ENCODE data around the gene SYCP2. TPM values are rescaled to one million over a fixed set of nuclear protein-coding genes. Genes with fewer than 3 reads are reported as not detected.

Gene SYCP2
- total and polyA plus RNA-seq, 12 donors = 0.28 to 2.7 (median 1.1) TPM

DNA sequence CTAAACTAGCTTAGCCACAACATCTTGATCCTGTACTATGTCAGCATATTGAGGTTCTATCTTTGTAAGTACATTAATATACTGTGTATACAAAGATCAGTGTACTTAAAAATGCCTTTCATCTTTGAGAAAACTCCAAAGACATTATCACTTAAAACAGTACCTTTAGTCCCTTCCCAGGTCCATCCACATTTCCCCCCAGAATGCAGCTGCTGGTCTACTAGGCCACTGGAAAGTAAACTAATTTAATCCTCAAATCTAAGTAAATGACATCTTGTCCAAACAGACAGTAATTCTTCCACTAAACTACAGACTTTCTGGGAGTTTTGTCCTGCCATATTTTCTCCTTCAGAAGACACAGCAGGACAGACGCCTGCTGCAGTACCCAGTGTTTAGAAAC is 68.7 kb downstream of the SYCP2 start:
- Histone ChIP-seq H3K27ac (no peak overlapping the region), H3K36me3 (replicated peaks in 1 of 2) (no peaks in the 10 kb centered on the region), H3K27me3 (no peaks in the 10 kb centered on the region), H3K4me1 (replicated peaks in 1 of 2) (no peaks in the 10 kb centered on the region), H3K9me3 (replicated peaks in 1 of 3) (no peaks in the 10 kb centered on the region), H3K4me3 (no peak overlapping the region)
- intact Hi-C loops (cut with DNase I) = no loop called here
- 82 to 93% (median 88%) methylated on average over 1 of the region's 1 CpG for WGBS, 4 donors
- no peak for DNase-seq
- TF ChIP-seq POLR2A (IDR thresholded peaks at IDR 0.05) = no peak
- TF ChIP-seq, protein P1, sequence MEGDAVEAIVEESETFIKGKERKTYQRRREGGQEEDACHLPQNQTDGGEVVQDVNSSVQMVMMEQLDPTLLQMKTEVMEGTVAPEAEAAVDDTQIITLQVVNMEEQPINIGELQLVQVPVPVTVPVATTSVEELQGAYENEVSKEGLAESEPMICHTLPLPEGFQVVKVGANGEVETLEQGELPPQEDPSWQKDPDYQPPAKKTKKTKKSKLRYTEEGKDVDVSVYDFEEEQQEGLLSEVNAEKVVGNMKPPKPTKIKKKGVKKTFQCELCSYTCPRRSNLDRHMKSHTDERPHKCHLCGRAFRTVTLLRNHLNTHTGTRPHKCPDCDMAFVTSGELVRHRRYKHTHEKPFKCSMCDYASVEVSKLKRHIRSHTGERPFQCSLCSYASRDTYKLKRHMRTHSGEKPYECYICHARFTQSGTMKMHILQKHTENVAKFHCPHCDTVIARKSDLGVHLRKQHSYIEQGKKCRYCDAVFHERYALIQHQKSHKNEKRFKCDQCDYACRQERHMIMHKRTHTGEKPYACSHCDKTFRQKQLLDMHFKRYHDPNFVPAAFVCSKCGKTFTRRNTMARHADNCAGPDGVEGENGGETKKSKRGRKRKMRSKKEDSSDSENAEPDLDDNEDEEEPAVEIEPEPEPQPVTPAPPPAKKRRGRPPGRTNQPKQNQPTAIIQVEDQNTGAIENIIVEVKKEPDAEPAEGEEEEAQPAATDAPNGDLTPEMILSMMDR (IDR thresholded peaks at IDR 0.05) = no peak

DNA sequence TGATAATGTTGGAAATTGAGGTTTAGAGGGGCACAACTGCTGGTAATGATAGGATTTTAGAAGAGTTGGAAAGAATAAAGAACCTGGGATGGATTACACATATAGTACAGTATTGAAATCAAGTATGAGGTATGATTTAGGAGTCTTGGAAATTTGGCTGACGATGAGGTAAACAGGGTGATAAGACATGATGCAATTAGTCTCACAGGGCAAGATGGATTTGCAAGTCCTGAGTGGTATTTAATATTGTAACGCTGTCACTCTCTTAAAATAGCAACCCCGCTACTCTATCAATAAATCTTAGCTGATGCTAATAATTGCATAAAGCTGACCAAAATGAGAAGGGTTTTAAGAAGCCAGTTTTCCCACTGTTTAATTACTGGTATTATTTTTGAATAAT is 70.4 kb downstream of the SYCP2 start:
- no peaks in the 10 kb centered on the region for H3K4me1 ChIP-seq (replicated peaks in 1 of 2)
- no peak overlapping the region for H3K4me3 ChIP-seq
- TF ChIP-seq, protein P1 (IDR thresholded peaks at IDR 0.05) = no peak
- no peak for TF ChIP-seq POLR2A (IDR thresholded peaks at IDR 0.05)
- intact Hi-C loops (cut with DNase I) = no loop called here
- no peaks in the 10 kb centered on the region for H3K9me3 ChIP-seq (replicated peaks in 1 of 3)
- WGBS, 4 donors = 84 to 92% (median 87%) methylated on average over 3 of the region's 3 CpGs
- H3K27me3 ChIP-seq = no peaks in the 10 kb centered on the region
- no peak for DNase-seq
- H3K36me3 ChIP-seq (replicated peaks in 1 of 2) = no peaks in the 10 kb centered on the region
- H3K27ac ChIP-seq = no peak overlapping the region

- Histone ChIP-seq H3K4me3 (no peak overlapping the region), H3K4me1 (replicated peaks in 1 of 2) (no peaks in the 10 kb centered on the region), H3K27ac (no peak overlapping the region), H3K36me3 (replicated peaks in 1 of 2) (no peaks in the 10 kb centered on the region), H3K27me3 (no peaks in the 10 kb centered on the region), H3K9me3 (replicated peaks in 1 of 3) (no peaks in the 10 kb centered on the region)
- intact Hi-C loops (cut with DNase I) = no loop called here
- WGBS, 4 donors = 55 to 76% (median 67%) methylated on average over 4 of the region's 4 CpGs
- TF ChIP-seq, protein P1 (IDR thresholded peaks at IDR 0.05) = no peak
- no peak for TF ChIP-seq POLR2A (IDR thresholded peaks at IDR 0.05)
- DNase-seq = no peak
Observed at GRCh38 chr20:59861401-59861800, 72.0 kb downstream of the SYCP2 start.

- no peaks in the 10 kb centered on the region for H3K36me3 ChIP-seq (replicated peaks in 1 of 2)
- no peaks in the 10 kb centered on the region for H3K9me3 ChIP-seq (replicated peaks in 1 of 3)
- TF ChIP-seq POLR2A (IDR thresholded peaks at IDR 0.05) = no peak
- TF ChIP-seq, protein P1 (IDR thresholded peaks at IDR 0.05) = no peak
- no peak overlapping the region for H3K4me3 ChIP-seq
- no peaks in the 10 kb centered on the region for H3K4me1 ChIP-seq (replicated peaks in 1 of 2)
- DNase-seq = no peak
- H3K27ac ChIP-seq = no peak overlapping the region
- 85 to 87% (median 87%) methylated on average over 5 of the region's 5 CpGs for WGBS, 4 donors
- intact Hi-C loops (cut with DNase I) = no loop called here
- H3K27me3 ChIP-seq = no peaks in the 10 kb centered on the region
Observed at GRCh38 chr20:59858425-59858824, 75.0 kb downstream of the SYCP2 start.

Data from adrenal gland (tissue), 12 donors.